Measurements from ENCODE around the gene DGUOK.

DNA sequence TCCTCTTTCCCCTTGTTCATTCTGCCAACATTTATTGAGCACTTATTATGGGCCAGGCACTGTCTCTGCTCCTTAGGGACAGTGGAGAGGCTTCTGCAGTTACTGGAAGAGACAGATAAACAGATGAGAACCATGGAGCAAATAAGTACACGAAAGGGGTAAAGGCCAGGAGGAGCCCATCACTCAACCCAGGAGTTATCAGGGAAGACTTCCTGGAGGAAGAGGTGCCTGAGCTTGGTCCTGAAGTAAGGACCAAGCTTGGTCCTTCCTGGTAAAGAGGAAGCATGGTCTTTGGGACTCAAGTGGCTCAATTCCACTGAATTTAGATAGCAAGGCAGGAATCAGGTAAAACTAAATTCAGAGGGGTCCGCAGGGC, 32.2 kb upstream of the DGUOK start:
- TF ChIP-seq, protein P1, sequence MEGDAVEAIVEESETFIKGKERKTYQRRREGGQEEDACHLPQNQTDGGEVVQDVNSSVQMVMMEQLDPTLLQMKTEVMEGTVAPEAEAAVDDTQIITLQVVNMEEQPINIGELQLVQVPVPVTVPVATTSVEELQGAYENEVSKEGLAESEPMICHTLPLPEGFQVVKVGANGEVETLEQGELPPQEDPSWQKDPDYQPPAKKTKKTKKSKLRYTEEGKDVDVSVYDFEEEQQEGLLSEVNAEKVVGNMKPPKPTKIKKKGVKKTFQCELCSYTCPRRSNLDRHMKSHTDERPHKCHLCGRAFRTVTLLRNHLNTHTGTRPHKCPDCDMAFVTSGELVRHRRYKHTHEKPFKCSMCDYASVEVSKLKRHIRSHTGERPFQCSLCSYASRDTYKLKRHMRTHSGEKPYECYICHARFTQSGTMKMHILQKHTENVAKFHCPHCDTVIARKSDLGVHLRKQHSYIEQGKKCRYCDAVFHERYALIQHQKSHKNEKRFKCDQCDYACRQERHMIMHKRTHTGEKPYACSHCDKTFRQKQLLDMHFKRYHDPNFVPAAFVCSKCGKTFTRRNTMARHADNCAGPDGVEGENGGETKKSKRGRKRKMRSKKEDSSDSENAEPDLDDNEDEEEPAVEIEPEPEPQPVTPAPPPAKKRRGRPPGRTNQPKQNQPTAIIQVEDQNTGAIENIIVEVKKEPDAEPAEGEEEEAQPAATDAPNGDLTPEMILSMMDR (conservative IDR thresholded peaks at IDR 0.05): no peak
- TF ChIP-seq EZH2 (IDR thresholded peaks at IDR 0.05; ENCODE audit: low read depth): no peak

Data from PC-9 (cell line).